GM12875 (cell line): ENCODE data around the gene LRCH1.

Experiments used
- H3K4me3 ChIP-seq: one replicate; pipeline ENCODE4 v1.5.1; 2011; ENCODE audit warnings: low read depth, low read length, control low read depth
- CTCF ChIP-seq: IDR thresholded peaks from 2 replicates; pipeline ENCODE4 v1.5.1; 2011; ENCODE audit warnings: low read depth, mild to moderate bottlenecking, control low read depth, inconsistent platforms, low read length, moderate library complexity, borderline replicate concordance; ENCODE audit not compliant: insufficient read depth

The LRCH1 gene

DNA sequence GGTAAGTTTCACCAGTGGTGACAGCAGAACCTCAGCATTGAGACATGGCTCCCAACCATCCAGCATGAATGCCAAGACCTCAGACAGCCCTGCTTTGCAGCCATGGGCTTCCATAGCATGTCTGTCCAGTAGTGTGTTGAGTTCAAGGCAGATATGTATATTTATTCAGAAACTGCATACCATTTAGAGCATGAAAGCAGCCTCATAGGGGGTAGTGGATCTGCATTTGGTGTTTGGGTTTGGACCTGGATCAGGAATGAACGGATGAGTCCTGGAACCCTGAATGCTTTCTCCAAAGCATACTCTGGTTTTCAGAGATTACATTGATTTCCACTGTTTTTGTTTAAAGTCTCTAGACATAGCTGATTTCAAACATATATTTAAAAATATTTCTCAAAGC lies 129.7 kb downstream of the LRCH1 start:
- no peak for TF ChIP-seq CTCF
- no peak overlapping the region for H3K4me3 ChIP-seq

- no peak overlapping the region for H3K4me3 ChIP-seq
- no peak for TF ChIP-seq CTCF
Measured at GRCh38 chr13:46683676-46684260, 130.8 kb downstream of the LRCH1 start.

GRCh38 chr13:46684287-46685001 lies 131.5 kb downstream of the LRCH1 start:
- TF ChIP-seq CTCF: no peak
- no peak overlapping the region for H3K4me3 ChIP-seq

- H3K4me3 ChIP-seq: no peak overlapping the region
- no peak for TF ChIP-seq CTCF
Measured at GRCh38 chr13:46685006-46685730, 132.2 kb downstream of the LRCH1 start.

DNA sequence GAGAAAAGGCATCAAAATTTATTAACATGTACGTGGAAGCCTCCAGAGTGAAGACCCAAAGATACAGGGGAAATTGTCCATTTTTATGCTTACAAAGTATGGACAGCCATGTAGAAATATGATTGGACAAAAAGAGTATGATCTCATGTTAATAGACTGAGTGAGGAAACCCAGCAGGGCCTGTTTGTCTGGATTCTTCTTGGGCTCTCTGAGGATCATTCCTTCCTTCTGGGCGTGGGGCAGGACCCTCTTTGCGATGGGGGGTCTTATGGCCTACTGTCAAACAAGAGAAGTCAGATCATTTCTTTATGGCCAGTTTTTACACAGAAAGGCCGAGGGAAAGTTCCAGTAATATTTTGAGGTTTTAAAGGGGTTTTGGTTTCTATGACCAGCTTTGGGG lies 133.2 kb downstream of the LRCH1 start:
- no peak for TF ChIP-seq CTCF

GRCh38 chr13:46687810-46688209 lies 134.8 kb downstream of the LRCH1 start:
- TF ChIP-seq CTCF: no peak

More for the DNA sequence above, 133.2 kb downstream of the LRCH1 start:
- H3K4me3 ChIP-seq: no peak overlapping the region

DNA sequence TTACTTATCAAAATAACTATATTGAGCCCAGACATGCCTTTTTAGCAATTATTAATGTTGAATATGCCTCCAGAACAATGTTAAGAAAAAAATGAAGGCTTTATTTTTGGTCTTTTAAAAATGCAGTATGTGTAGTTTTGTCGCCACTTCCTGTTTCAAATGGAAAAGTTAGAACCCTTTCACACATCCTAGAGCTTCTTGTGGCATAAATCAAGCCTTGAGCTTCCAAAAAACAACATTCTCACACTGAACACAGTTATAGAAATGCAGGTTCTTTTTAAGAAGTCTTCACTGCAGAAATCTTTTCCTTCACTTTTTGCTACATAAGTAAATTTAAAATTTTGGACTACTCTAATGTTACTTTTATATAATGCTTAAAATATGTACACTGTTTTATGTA lies 135.3 kb downstream of the LRCH1 start:
- no peak for TF ChIP-seq CTCF
- H3K4me3 ChIP-seq: no peak overlapping the region

More at GRCh38 chr13:46687810-46688209, 134.8 kb downstream of the LRCH1 start:
- no peak overlapping the region for H3K4me3 ChIP-seq
